Colonic mucosa (tissue), 4 donors: ENCODE measurements around the gene TTC31. TPM values are rescaled to one million over a fixed set of nuclear protein-coding genes. Genes with fewer than 3 reads are reported as not detected.

ENCODE experiments used
- DNase-seq: peaks from one replicate; pipeline ENCODE4 v3.0.0-alpha.2; 2020
- H3K27ac ChIP-seq: fragments of 200-600 bp; one replicate; pipeline ENCODE4 v1.8.0; 2021
- H3K27me3 ChIP-seq: fragments of 200-600 bp; one replicate; pipeline ENCODE4 v1.8.0; 2021
- H3K36me3 ChIP-seq: fragments of 200-600 bp; one replicate; pipeline ENCODE4 v1.8.0; 2021
- H3K4me1 ChIP-seq: fragments of 200-600 bp; one replicate; pipeline ENCODE4 v1.8.0; 2021; ENCODE audit warnings: mild to moderate bottlenecking
- H3K4me3 ChIP-seq: fragments of 200-600 bp; one replicate; pipeline ENCODE4 v1.8.0; 2021
- H3K9ac ChIP-seq, 2 donors: one replicate each; pipeline ENCODE4 v1.7.0; 2013; ENCODE audit warnings: control low read depth in 2 of 2, low read depth in 2 of 2, low read length in 2 of 2
- H3K9me3 ChIP-seq: fragments of 200-600 bp; one replicate; pipeline ENCODE4 v1.8.0; 2021
- CTCF ChIP-seq: fragments of 200-600 bp; IDR thresholded peaks from one replicate; pipeline ENCODE4 v1.8.0; 2022; ENCODE audit warnings: antibody characterized with exemption, mild to moderate bottlenecking
- intact Hi-C: fragments of 100-400 bp; cut with DNase I; formaldehyde crosslinking; loops from one replicate; pipeline ENCODE4 v1.14.1; 2022
- total RNA-seq, 2 donors: library from RNA; stranded (reverse); fragmentation: NEBNext Ultra II Directional in 1 of 2; extraction: Animal tissue kit (Norgen Biotek cat#: 25700) in 1 of 2; gene quantifications; one replicate each; pipeline ENCODE4 v1.2.1, GENCODE V29; 2021
- donor health status: healthy.
- donor health status: DM: no; HTN: no; CAD: no.
- donor health status: DM: no; HTN: no; CAD: no.

The TTC31 gene
- total RNA-seq, 2 donors from 2014 or later = 23.3 to 25.2 TPM

- DNase-seq = no peak
- intact Hi-C loops = no loop called here
Observed at GRCh38 chr2:74524955-74525716, 42.3 kb downstream of the TTC31 start.

GRCh38 chr2:74525717-74526648, 43.1 kb downstream of the TTC31 start, which contains the start of gene DQX1:
Gene DQX1, minus strand, starts transcription at chr2:74526231. Its CDS starts 502 bp downstream, at chr2:74525729.
- Histone ChIP-seq H3K36me3 (peaks cover 9% of the 10 kb centered on the region), H3K9me3 (no peaks in the 10 kb centered on the region), H3K9ac (peak within 1 kb of the TSS in 1 of 2 donors; percentile 80), H3K27ac (no peak within 1 kb of the TSS), H3K4me1 (no peaks in the 10 kb centered on the region), H3K4me3 (peak within 1 kb of the TSS; percentile 16), H3K27me3 (no peaks in the 10 kb centered on the region)
- no peak for TF ChIP-seq CTCF
- intact Hi-C loops = no loop called here
- DNase-seq = peak; percentile 87

More at GRCh38 chr2:74524955-74525716, 42.3 kb downstream of the TTC31 start:
- TF ChIP-seq CTCF = no peak
- Histone ChIP-seq H3K9me3 (no peaks in the 10 kb centered on the region), H3K27ac (no peak overlapping the region), H3K4me3 (peak overlapping the region; percentile 16), H3K36me3 (peaks cover 9% of the 10 kb centered on the region), H3K27me3 (no peaks in the 10 kb centered on the region), H3K9ac (peak overlapping the region in 1 of 2 donors; percentile 80), H3K4me1 (no peaks in the 10 kb centered on the region)

- H3K27ac ChIP-seq = no peak overlapping the region
- TF ChIP-seq CTCF = no peak
- no peak overlapping the region for H3K9ac ChIP-seq
- H3K4me1 ChIP-seq = no peaks in the 10 kb centered on the region
- H3K9me3 ChIP-seq = no peaks in the 10 kb centered on the region
- no peaks in the 10 kb centered on the region for H3K27me3 ChIP-seq
- H3K4me3 ChIP-seq = no peak overlapping the region
- no peak for DNase-seq
- intact Hi-C loops = no loop called here
- peaks cover 9% of the 10 kb centered on the region for H3K36me3 ChIP-seq
Observed at GRCh38 chr2:74526649-74527230, 43.9 kb downstream of the TTC31 start.

GRCh38 chr2:74527741-74528140, 44.9 kb downstream of the TTC31 start:
- intact Hi-C loops = no loop called here
- no peaks in the 10 kb centered on the region for H3K4me1 ChIP-seq
- peak overlapping the region in 1 of 2 donors; percentile 93 for H3K9ac ChIP-seq

More at GRCh38 chr2:74527741-74528140, 44.9 kb downstream of the TTC31 start:
- no peak overlapping the region for H3K27ac ChIP-seq
- no peaks in the 10 kb centered on the region for H3K27me3 ChIP-seq
- H3K4me3 ChIP-seq = no peak overlapping the region
- DNase-seq = no peak
- TF ChIP-seq CTCF = no peak
- H3K36me3 ChIP-seq = peaks cover 9% of the 10 kb centered on the region
- no peaks in the 10 kb centered on the region for H3K9me3 ChIP-seq
